Measurements from ENCODE around the gene ATP8B3.

- TF ChIP-seq POLR2A (IDR thresholded peaks at IDR 0.05) (no peak), POLR2AphosphoS5 (IDR thresholded peaks at IDR 0.05) (peak in 2 of 3 donors; percentile 11 to 42)
- TF ChIP-seq, protein P1, sequence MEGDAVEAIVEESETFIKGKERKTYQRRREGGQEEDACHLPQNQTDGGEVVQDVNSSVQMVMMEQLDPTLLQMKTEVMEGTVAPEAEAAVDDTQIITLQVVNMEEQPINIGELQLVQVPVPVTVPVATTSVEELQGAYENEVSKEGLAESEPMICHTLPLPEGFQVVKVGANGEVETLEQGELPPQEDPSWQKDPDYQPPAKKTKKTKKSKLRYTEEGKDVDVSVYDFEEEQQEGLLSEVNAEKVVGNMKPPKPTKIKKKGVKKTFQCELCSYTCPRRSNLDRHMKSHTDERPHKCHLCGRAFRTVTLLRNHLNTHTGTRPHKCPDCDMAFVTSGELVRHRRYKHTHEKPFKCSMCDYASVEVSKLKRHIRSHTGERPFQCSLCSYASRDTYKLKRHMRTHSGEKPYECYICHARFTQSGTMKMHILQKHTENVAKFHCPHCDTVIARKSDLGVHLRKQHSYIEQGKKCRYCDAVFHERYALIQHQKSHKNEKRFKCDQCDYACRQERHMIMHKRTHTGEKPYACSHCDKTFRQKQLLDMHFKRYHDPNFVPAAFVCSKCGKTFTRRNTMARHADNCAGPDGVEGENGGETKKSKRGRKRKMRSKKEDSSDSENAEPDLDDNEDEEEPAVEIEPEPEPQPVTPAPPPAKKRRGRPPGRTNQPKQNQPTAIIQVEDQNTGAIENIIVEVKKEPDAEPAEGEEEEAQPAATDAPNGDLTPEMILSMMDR (IDR thresholded peaks at IDR 0.05 in 8 of 11, conservative IDR thresholded peaks at IDR 0.05 in 3 of 11), result no peak
Observed at GRCh38 chr19:1832046-1832663, 20.1 kb upstream of the ATP8B3 start.

Measured in spleen (tissue), 7 donors.